GM18499 (cell line): ENCODE results near the gene P2RX4.
"Not testable (repeated sequence)": the region's sequence is repeated elsewhere in the genome, so short reads cannot be mapped to it uniquely, and the experiment has no call there.

Experiments
- ATAC-seq: cut with Tn5 transposase; IDR thresholded peaks from one replicate; pipeline ENCODE4 v1.9.1; 2021; ENCODE audit warnings: moderate number of reproducible peaks; ENCODE audit not compliant: insufficient read depth, unreplicated experiment

Gene P2RX4

DNA sequence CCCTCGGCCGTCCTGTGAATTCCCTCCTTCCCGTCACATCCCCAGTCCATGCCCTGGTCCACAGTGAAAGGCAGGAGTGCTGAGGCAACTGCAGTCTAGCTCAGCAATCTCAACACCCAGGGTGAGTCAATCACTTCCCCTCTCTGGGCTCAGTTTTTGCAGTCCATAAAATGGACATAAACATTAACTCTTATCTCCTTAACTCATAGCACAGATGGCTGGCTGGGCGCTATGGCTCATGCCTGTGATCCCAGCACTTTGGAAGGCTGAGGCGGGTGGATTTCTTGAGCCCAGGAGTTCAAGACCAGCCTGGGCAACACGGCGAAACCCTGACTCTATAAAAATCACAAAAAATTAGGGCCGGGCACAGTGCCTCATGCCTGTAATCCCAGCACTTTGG, 54.2 kb downstream of the P2RX4 start:
- no peak for ATAC-seq

DNA sequence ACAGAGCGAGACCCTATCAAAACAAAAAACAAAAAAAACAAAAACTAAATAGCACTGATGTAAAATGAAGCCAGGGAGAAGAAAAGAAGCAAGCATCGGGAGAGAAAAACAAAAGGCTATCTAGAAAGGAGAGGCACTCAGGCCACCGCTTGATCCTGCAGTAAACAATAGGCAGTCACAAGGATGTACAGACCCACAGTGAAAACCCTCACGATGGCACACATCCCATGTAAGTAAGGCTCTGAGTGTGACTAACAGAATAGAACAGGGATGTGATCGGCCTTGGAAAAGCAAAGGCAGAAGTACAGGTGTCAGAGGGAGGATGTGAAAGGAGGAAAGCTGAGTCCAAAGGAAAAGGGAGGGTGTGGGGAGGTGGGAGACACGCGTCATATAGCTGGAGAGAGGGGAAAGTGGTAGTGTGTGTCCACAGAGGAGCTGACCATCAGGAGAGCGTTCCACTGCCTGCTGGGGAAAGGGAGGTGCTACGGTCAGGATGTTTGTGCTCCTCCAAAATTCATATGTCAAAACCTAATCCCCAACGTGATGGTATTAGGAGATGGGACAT, 55.1 kb downstream of the P2RX4 start:
- no peak for ATAC-seq

DNA sequence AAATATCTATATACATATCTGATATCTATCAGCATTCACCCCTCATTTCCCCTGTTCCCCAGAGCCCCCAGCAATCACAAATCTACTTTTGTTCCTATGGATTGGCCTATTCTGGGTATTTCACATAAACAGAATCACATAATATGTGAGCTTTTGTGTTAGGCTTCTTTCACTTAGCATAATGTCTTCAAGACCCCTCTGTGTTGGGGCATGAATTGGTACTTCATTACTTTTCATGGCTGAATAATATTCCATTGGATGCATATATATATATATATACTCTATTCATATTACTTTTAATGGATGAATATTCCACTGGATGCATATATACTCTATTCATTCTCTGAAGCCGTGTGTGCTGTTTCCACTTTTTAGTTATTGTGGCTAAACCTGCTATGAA, 57.9 kb downstream of the P2RX4 start:
- no peak for ATAC-seq

DNA sequence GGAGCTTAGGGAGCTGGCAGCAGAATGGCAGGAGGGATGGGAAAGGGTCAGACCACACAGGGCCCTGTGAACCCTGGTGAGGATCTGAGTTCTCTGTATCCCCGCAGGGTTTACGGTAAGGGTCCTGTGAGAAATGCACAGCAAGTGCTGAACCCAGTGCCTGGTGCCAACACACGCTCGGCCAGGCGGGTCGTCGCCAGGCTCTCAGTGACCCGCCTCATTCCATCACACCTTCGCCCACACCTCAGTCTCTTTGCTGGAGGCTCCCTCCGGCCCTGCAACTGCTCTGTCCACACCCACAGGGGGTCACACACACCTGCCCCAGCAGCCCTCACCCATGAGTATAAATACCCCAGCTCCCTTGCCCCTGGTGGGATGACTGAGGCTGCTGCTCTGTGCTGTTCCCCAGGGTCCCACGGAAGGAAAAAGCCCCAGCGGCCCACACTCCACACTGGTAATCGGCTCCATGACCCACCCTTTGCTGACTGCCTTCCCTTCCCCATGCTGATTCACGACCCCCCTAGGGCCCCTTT, 63.5 kb downstream of the P2RX4 start:
- no peak for ATAC-seq

DNA sequence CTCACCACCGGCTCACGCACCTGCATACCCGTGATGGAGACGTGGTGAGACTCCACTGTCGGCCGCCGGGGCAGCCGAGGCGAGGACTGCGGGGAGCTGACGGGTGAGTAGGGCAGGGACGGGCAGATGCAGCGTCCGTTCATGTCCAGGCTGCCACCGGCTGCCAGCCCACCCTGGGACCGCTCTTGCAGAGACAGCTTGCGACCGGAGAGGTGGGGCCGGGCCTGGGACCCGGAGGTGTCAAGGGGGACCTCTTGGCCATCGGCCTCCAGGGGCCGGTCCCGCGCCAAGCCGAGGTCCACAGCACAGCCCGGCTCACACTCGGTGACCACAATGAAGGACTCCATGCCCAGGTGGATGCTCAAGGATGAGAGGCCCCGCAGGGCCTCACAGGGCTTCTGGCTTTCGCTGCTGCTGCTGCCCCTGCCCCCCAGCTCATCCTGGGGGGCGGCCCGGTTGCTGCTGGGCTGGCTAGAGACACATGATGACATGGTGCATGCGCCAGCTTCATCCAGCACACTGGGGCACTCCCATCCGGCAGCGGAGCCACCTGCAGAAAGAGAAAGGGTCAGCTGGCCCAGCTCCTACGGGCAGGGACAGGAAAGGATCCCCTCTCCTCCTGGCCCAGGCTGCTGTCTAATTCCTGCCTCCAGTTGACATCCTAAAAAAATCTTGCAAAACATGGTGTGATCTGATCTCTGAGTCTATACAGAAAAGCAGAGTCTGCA, 64.3 kb downstream of the P2RX4 start:
- ATAC-seq: no peak

DNA sequence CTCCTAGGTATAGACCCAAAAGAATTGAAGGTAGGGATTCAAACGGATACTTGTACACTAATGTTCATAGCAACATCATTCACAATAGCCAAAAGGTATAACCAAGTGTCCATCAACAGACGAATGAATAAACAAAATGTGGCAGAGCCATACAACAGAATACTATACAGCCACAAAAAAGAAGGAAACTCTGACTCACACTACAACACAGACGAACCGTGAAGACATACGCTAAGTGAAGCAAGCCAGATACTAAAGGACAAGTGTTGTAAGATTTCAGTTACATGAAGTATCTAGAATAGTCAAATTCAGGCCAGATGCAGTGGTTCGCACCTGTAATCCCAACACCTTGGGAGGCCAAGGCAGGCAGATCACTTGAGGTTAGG, 67.4 kb downstream of the P2RX4 start:
- no peak for ATAC-seq

DNA sequence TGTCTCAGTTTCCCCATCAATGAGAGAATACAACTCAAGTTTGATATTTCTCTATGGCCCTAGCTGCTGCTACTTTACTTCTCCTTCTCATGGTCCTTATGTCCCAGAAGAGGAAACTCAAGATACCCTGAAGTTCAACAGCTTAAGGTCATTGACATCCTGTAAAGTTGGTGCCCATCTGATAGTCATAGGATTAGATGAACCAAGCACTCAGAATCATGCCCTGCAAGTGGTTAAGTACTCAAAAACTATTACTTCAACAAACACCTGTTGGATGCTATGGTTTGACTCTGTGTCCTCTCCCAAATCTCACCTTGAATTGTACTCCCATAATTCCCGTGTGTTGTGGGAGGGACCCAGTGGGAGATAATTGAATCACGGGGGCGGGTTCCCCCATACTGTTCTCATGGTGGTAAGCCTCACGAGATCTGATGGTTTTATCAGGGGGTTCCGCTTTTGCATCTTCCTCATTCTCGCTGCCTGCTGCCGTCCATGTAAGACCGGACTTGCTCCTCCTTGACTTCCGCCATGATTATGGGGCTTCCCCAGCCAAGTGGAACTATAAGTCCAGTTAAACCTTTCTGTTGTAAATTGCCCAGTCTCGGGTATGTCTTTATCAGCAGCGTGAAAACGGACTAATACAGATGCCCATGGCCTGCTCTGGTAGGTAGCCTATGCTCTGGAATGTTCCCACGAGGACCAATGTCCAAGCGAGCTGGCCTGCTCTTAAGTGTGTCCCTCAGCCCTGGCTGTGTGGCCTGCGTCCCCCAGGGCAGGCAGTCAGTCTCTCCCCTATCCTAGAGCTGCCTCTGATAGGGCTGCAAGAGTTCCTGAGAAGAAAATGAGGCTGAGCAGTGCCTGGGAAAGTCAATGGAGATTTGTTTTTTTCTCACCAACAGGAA, 68.5 kb downstream of the P2RX4 start:
- no peak for ATAC-seq

DNA sequence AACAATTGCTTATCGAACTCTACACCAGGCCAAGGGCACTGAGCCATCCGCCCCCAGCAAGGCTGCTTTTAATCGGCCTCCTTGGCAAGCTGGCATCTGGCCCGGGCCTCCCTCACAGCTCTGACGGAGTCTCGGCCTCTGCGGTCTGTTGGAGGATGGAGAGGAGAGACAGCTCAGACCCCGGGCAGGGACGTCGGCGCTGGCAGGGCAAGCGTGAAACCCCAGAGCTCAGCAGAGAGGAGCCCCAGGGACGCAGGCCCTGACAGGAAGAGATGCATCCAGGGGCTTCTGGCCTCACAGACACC, 69.1 kb downstream of the P2RX4 start:
- ATAC-seq: no peak

DNA sequence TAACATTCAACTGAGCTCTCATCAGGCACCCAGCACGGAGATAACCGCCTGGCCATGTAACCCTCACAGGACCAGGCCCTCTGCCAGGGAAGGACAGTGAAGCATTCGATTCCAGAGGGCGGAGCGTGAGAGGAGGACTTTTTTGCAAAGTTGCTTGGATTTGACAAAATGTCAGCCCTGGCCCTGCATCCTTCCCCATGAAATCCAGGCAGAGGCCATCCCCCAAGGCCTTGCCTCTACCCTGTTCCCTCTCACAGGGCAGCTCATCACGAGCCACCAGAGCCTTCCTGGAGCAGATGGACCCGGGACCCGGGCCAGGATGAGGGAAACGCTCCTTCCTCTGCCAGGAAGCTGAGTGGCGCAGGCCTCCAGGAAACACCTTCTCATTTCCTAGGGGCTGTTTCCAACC, 69.6 kb downstream of the P2RX4 start:
- no peak for ATAC-seq

DNA sequence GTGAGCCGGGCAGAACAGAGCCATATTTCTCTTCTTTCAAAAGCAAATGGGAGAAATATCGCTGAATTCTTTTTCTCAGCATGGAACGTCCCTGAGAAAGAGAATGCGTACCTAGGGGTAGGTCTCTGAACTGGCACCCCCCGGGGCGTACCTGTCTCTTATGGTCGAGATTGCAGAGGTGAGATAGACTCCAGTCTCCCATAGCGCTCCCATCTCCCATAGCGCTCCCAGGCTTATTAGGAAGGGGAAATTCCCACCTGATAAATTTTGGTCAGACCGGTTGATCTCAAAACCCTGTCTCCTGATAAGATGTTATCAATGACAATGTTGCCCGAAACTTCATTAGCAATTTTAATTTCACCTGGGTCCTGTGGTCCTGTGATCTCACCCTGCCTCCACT, 70.6 kb downstream of the P2RX4 start:
- ATAC-seq: not testable (repeated sequence)

DNA sequence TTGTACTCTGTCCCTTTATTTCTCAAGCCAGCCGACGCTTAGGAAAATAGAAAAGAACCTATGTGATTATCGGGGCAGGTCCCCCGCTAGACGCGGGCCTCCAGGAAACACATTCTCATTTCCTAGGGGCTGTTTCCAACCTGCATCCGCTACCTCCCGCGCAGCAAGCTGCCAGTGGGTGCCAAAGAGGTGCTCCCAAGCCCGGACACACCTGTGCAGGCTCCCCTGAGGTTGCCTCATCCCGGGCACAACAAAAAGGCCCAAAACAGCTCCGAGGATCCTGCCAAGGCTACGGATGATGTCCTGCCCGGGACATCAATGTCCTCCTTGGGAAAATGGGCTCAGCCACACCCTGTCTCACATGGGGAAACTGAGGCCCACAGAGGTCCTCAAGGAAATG, 71.2 kb downstream of the P2RX4 start:
- not testable (repeated sequence) for ATAC-seq

DNA sequence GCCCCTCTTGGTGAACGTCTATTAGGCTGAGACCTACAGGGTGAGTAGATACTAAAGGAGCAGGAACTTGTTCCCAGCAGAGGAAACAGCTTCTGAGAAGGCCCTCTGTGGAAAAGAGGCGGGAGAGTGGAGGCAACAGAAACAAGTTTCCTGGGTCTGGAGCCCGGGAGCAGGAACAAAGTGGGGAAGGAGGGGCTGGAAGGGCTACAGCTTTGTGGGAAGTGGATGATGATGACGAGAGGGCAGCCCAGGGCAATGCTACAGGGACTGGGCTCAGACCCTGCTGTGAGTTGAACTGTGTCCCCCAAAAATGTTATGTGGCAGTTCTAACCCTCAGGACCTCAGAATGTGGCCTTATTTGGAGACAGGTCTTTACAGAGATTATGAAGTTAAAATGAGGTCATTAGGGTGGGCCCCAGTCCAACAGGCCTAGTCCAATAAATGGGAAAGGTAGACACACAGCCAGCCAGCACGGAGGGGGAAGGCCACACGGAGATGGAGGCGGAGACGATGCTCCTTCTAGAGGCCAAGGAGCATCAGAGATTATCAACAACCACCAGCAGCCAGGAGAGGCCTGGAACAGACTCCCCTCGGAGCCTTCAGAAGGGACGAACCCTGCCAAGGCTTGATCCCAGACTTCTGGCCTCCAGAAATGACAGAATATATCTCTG, 72.3 kb downstream of the P2RX4 start:
- no peak for ATAC-seq

DNA sequence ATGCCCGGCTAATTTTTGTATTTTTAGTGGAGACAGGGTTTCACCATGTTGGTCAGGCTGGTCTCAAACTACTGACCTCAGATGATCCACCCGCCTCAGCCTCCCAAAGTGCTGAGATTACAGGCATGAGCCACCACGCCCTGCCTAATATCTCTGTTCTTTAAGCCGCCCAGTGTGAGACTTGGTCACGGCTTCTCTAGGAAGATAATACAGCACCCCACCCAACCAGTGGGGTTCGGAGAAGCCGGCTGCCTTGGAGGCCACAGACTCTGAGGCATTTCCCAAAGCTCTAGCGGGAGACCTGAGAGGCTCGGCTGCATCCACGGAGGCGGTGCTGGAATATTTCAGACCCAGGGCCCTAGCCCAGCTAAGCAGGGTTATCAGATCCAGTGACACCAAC, 73.0 kb downstream of the P2RX4 start:
- not testable (repeated sequence) for ATAC-seq

DNA sequence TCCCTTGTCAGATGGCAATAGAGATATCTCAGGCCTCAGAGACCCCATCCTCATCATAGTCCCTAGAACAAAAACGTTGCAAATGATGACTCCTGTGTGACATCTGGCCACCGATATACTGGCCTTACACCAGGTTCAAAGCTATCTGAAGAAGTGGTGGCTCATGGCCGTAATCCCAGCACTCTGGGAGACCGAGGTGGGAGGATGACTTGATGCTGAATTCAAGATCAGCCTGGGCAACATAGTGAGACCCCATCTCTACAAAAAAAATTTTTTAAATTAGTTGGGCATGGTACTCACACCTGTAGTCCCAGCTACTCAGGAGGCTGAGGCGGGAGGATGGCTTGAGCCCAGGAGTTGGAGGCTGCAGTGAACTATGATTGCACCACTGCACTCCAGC, 73.5 kb downstream of the P2RX4 start:
- no peak for ATAC-seq
